G401.6 (cell line): ENCODE results near the gene CCNI2.

Experiments used
- FAIRE-seq: peaks from 2 replicates; lab custom pipeline; 2012; peaks lifted over from hg19 to GRCh38; lab: Jason Lieb, UNC

CCNI2 gene, protein sequence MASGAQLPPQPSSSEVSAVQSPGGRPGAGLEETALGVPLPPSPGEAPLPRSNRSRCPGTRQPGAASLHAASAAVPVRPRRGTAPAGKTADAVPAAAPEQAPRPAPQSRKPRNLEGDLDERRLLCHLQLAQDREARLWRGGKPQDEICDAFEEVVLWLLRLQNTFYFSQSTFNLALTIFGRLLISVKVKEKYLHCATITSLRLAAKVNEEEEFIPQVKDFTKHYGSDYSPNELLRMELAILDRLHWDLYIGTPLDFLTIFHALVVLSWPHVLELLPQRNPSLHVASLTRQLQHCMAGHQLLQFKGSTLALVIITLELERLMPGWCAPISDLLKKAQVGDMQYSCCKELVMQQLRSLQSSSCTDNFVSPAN

DNA sequence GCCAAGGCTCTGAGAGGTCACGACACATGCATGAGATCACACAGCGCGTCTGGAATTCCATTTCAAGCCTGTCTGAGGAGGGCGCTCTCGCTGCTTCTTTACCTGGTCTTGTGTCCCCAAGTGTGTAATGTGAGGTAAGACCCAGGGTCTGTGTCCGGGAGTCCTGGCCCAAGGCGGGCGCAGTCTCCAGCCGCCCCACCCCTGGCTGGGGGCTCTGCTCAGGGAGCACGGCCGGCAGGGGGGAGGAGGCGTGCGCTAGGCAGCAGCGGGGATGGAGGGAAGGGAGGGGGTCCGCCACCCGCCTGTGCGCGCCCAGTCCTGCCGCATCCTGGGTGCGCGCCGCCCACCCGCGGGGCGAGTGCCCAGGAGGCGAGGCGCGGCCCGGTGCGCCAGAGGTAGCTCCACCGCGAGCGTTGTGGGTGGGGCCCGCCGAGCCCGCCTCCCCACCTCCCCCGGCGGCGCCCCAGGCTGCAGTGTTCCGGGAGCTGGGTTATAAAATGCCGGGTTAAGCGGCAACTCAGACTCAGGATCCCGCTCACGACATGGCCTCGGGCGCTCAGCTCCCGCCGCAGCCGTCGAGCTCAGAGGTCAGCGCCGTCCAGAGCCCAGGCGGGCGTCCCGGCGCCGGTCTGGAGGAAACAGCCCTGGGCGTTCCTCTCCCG lies at the start of gene CCNI2:
Gene CCNI2, plus strand, starts transcription at position 473 of the 662 bp plus-strand sequence. Its CDS starts 70 bp downstream, at position 543.
- no peak for FAIRE-seq

DNA sequence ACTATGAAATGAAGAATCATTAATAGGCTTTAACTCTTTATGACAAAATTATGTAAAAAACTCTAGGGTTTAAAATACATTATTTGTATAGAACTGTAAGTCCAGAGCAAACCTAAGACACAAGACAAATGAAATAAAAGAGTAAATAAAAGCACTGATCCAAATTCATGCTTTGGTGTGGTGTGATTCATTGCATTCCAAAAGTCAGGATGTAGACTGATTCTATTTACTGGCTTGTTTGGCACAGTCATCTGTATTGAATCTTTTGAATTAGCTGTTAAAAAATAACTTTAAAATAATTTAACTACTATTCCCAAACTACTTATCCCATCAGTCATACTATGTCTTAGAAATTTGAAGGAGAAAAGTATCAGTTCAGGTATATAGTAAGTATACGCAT lies 42.4 kb upstream of the CCNI2 start:
- FAIRE-seq, result no peak

DNA sequence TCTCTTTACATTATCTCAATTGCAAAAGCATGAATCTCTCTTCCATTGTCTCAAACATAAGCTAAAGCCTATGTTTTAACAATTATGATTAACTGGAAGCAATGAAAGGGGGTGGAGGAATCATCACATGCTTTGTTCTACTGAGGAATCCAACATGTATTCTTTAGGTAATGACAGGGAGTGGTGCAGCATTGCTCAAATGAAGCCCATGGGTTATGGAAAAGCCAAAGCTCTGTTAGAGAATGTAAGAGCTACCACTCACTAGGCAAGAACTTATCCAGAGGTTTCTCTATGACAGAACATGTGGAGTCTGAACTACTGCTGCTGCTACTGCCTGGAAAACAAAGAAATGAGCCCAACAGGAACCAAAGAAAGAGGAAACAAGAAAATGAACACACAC lies 38.6 kb upstream of the CCNI2 start:
- no peak for FAIRE-seq

DNA sequence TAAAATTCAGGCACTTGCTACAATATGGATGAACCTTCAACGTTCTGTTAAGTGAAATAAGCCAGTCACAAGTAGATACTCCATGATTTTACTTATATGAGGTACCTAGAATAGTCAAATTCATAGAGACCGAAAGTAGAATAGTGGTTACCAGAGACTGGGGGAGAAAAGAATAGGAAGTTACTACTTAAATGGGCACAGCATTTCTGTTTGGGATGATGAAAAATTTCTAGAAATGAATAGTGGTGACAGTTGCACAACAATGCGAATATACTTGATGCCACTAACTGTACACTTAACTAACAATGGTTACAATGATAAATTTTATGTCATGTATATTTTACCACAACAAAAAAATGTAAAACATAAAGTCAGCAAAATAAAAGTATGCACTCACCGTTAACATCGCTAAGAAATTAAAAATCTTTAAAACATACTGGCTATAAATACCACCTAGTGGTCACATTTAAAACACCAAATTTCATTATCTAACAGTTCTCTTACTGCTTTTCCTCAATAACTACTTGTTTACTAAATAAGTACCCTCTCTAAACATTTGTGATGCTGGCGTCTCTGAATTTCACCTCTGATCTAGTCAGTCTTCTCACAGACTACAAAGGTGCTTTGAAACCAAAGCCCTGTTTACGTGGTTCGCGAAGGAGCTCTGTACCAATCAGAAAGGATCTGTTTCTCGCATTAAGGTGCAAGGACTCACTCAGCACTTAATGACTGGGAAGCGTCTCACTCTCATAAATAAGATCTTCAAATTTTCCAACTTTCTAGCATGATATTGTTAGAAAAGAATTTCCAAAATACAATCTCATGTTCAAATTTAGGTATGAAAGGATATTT lies 32.5 kb upstream of the CCNI2 start:
- peak; percentile 81 for FAIRE-seq

DNA sequence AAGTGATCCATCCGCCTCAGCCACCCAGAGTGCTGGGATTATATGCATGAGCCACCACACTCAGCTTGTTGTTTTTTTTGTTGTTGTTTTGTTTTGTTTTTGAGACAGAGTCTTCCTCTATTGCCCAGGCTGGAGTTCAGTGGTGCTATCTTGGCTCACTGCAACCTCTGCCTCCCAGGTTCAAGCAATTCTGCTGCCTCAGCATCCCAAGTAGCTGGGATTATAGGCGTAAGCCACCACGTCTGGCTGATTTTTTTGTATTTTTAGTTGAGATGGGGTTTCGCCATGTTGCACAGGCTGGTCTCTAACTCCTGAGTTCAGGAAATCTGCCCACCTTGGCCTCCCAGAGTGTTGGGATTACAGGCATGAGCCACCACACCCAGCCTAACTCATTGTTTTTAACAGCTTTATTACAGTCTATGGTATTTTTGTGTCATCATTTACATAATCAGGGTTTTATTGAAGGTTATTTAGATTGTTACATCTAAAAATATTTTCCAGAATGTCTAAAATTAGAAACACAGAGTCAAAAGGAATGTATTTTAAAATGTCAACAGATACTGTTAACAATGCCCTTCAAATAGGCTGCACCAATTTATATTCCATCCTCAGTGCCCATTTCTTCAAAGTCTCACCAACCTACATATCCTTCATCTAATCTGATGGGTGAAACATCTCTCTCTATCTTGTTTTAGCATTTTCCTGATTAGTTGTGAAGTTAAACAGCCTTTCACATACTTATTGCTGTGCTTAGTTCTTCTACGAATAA lies 28.5 kb upstream of the CCNI2 start:
- FAIRE-seq, result no peak

DNA sequence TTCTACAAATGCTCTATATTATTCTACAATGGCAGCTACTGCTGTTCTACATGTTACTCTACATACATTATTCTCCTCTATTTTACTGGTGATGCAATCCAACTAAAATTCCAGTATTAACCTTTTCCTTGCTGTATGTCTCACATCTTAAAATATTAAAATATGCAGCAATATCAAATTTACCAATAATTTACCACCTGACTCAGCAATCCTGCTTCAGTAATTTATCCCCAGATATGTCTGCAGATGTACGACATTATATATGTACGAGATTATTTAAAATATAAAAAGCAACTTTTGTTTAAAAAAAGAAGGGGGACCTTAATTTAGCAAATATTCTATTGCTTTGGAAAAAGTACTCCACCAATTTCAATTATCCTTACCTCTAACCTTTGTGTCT lies 21.5 kb upstream of the CCNI2 start:
- peak; percentile 3 for FAIRE-seq

DNA sequence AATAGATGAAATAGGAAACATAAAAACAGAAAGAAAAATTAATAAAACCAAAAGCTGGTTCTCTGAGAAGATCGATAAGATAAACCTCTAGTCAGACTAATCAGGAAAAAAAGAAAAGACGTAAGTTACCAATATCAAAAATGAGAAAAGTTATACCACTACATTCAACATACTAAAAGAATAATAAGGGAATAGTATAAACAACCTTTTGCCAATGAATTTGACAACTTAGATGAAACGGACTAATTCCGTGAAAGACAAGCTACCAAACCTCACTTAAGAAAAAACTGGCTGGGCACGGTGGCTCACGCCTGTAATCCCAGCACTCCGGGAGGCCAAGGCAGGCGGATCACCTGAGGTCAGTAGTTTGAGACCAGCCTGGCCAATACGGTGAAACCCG lies 17.3 kb upstream of the CCNI2 start:
- FAIRE-seq, result no peak

DNA sequence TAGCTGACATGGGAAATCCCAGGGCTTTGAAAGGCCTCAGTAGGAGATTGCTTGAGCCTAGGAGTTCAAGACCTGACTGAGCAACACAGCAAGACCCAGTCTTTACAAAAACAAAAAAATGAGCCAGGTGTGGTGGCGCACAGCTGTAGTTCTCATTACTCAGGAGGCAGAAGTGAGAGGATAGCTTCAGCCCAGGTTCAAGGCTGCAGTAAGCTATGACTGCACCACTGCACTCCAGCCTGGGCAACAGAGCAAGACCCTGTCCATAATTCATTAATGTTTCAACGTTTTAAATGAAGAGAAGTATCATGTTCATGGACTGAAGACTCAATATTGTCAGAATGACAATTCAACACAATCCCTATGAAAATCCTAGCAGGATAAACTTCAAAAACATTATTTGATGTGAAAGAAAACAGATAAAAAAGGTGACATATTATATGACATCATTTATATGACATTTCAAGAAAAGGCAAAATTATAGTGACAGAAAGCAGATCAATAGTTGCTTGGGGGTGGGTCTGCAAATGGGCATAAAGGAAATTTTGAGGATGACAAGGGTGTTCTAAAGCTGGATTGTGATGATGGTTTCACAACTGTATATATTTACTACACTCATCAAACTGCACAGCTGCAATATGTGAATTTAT lies 13.6 kb upstream of the CCNI2 start:
- FAIRE-seq, result no peak

DNA sequence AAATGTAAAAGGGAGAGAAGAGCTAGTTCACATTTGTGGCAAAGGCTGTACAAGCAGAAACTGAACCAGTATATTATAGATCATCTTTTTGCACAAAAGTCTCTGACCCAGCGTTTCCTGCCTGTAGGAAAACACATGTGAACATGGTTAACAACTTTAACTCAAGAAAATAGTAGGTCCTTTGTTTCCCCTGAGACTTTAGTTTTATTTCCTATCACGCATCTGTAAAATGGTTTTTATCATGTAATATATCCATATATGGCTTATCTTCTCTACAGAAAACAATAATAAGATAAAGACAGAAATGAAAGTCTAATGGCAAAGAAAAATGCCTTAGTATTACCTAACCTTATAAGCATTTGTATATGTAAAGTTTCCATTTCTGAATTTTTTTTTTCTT lies 12.5 kb upstream of the CCNI2 start:
- FAIRE-seq, result no peak

DNA sequence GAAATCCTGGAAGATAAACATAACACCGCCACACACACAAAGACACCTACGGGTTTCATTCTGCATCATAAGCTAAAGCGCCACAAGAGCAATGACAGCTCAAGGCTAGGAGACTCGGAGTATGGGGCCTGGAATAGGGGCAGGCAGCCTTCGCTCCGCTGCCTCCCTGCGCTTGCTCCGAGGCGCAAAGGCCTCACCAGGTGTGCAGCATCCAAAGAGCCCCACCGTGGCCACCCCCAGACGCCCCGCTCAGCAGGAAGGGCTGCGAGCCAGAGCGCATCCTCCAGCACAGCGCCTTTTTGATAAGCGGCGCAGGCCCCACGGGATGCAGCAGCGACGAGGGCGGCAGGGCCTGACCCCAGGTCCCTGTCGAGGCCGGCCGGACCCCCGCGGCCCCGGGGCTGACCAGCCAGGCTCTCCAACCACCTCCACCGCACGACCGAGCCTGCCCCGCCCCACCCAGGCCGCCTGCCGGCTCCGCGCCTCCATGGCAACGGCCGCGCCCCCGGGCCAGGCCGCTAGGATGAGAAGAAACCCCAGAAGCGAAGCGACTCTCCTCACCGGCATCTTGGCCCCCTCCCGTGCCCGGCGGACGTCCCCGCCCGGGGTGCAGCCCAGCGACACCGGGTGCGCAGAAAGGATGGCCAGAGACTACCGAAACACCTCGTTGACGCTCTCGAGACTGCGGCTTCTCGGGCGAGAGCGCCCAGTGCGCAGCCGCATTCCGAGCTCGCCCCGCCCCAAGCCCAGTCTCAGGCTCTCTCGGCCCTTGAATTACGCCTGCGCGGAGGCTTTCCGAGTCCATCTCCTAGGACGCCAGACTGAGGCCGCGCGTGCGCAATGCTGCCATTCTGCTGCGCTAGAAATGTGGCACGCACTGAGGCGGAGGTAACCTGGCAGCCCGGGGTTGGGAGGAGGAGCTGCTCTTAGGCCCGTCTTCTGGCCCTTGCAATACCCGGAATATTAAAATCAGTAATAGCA lies 10.1 kb upstream of the CCNI2 start, which contains the start of gene KIF3A:
Gene KIF3A, minus strand, starts transcription at position 694 of the 981 bp plus-strand sequence. Its CDS starts 127 bp downstream, at position 567.
- peak; percentile 97 for FAIRE-seq

DNA sequence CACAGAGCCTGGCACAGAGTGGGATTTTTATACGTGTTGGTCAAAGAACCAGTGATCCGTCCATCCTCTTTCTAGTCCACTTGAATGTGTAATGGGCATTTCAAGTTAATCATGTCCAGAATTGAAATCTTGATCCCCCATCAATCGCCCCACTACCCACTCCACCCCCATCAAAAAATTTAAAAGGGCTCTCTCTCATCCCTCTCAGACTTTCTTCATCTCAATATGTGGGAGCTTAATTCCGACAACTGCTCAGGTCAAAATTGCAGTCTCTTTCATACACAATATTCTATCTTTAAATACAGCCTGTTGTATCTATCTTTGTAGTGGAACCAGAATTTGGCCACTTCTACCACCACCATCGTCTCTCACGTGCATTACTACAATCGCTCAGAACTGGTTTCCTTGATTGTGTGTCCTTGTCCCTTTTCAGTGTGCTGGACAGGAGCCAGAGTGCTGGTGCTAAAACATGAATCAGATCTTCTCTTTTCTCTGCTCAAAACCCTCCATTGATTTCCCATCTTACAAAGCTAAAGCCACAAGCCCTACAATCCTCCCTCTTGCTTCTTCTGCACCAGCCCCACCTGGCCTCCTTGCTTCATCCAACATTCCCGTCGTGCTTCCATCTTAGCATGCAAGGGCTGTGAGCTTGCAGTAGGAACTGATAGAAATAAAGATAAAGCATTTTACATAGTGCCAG lies 9.1 kb upstream of the CCNI2 start:
- FAIRE-seq, result no peak

DNA sequence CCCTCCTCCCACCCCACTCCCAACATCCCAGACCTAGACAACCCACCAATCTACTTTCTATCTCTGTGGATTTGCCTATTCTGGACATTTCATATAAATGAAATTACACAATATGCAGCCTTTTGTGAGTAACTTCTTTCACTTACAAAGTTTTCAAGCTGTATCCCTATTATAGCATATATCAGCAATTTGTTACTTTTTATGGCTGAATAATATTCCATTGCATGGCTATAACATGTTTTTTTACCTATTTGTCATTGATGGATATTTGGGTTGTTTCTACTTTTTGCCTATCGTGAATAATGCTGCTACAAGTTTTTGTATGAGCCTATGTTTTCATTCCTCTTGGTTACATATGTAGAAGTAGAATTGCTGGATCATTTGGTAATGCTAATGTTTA lies 8.0 kb upstream of the CCNI2 start:
- no peak for FAIRE-seq

DNA sequence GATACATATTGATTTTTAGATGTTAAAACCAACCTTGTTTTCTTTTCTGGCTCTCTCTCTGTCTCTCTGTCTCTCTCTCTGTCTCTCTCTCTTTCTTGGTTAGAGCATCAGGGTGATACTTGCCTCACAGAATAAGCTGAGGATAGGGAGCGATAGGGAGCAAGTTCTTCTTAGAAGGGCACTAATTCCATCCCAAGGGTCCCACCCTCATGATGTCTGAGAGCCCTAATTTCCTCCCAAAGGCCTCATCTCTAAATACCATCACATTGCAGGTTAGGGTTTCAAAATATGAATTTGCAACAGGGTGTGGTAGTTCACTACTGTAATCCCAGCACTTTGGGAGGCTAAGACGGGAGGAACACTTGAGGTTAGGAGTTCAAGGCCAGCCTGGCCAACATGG lies 5.1 kb upstream of the CCNI2 start:
- FAIRE-seq, result no peak

DNA sequence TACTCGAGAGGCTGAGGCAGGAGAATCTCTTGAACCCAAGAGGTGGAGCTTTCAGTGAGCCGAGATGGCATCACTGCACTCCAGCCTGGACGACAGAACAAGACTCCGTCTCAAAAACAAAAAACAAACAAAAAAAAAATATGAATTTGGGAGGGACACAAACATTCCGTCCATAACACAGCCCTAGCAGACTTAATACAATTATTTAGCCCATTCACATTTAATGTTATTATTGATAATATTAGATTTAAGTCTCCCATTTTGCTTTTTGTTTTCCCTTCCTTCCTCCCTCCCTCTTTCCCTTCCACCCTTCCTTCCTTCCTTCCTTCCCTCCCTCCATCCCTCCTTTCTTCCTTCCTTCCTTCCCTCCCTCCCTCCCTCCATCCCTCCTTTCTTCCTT lies 4.6 kb upstream of the CCNI2 start:
- FAIRE-seq, result no peak

DNA sequence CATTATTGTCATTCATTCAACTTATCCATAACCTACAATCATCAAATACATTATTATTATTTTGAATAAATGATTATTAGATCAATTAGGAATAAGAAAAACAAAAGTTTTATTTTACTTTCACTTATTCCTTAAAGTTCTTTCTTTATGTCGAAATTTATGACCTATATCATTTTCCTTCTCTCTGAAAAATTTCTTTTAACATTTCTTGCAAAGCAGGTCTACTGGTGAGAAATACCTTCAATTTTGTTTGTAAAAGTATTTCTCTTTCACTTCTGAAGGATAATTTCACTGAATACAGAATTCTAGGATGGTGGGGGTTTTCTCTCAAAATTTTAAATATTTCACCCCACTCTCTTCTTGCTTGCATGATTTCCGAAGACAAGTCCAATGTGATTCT lies 2.6 kb upstream of the CCNI2 start:
- FAIRE-seq, result no peak

DNA sequence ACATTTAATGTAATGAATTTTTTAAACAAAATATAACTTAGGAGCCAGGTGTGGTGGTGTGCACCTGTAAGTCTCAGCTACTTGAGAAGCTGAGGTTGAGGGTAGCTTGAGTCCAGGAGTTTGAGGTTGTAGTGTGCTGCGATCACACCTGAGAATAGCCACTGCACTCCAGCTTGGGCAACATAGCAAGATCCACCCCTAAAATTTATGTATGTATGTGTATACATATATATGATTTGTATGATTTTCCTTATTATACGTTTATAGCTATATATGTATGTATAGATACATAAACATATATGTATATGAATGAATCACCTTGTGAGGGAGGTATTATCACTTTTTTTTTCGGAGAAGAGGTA lies 653 bp upstream of the CCNI2 start:
- no peak for FAIRE-seq

DNA sequence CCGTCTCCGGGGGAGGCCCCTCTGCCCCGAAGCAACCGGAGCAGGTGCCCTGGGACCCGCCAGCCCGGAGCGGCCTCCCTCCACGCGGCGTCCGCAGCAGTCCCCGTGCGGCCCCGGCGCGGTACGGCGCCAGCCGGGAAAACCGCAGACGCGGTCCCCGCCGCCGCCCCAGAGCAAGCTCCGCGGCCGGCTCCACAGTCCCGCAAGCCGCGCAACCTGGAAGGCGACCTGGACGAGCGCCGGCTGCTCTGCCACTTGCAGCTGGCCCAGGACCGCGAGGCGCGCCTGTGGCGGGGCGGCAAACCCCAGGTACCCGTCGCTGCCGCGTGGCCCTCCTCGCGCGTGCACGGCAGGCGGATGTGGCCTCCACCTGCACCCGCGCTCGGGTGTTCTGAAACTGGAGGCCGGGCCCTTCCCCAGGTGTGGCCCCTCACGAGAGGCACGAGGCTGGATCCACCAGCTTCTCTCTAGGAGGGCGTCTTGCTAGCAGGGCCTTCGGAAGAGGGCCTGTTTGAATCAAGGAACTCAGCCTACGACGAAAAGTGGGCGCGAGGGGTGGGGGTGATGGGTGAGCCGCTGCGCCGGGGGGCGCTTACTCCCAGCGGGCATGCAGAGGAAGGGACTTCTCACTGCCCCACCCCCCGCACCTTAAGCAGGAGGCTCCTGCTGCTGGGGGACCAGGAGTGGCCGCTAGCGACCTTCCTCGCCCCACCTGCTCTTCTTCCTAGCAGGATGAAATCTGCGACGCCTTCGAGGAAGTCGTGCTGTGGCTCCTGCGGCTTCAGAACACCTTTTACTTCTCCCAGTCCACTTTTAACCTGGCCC lies 602 bp downstream of the CCNI2 start:
- no peak for FAIRE-seq

DNA sequence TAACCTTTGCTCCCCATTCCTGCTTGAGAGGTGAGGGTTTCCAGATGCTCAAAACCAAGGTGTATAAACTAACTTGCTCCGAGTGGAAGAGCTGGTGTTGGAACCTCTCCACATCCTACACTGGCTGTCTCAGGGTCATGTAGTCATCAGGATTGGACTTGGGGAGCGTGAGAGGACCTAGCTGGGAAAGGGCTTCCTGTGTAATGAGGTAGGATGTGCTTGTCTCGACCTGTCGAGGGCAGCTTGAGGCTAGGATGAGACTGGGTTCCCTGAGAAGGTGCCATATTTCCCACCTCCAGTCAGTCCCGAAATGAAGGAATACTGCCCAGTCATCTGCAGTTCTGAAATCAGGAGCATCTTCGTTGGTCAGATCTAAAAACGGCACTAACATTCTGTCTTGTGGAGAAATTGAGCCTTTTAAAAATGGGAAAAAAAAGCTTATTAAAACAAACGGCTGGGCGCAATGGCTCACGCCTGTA lies 1.3 kb downstream of the CCNI2 start:
- no peak for FAIRE-seq

DNA sequence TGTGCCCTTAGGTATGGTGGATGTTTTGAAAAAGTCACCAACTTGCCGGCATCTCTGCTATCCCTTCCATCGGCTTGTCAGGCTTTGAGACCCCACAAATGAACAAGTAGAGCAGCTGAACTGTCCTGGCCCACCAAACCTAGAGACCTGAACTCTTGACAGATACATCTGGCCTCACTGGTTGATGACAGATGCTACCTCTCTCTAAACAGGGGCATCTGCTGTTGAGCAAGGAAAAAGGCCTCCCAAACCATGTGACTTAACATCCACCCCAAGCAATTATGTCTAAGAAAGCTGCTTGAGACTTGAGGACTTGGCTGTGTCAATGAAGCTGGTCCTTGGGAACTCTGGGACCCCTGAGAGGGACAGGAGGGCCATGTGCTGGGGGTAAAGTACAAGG lies 2.3 kb downstream of the CCNI2 start:
- no peak for FAIRE-seq
